DMS53 (cell line): ENCODE data around the gene GUCA1A.

Experiments used
- DNase-seq: peaks from one replicate; lab custom pipeline; 2025; lab: John Stamatoyannopoulos, UW

The GUCA1A gene

DNA sequence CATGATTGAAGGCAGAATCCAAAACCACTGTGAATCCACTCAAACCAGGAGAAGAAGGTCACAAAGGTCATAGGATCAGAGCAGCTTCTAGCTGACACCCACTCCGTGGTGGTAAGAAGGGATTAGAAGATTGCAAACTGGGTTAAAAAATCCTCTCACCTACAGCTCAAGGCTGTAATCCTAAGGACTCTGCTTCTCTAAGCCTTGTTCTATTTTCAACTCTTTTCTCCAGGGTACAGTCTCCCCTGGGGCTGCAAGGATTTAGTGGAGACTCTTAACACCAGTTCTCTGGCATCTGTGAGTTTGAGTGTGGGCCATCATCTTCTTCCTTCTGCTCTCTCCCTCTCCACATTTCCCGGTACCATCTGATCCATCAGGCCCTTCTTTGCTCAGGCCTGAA lies at the start of gene GUCA1A:
Gene GUCA1A (plus strand): TSS at position 264 of the 400 bp plus-strand sequence. CDS start 250 bp downstream, outside the sequence.
- no peak for DNase-seq

DNA sequence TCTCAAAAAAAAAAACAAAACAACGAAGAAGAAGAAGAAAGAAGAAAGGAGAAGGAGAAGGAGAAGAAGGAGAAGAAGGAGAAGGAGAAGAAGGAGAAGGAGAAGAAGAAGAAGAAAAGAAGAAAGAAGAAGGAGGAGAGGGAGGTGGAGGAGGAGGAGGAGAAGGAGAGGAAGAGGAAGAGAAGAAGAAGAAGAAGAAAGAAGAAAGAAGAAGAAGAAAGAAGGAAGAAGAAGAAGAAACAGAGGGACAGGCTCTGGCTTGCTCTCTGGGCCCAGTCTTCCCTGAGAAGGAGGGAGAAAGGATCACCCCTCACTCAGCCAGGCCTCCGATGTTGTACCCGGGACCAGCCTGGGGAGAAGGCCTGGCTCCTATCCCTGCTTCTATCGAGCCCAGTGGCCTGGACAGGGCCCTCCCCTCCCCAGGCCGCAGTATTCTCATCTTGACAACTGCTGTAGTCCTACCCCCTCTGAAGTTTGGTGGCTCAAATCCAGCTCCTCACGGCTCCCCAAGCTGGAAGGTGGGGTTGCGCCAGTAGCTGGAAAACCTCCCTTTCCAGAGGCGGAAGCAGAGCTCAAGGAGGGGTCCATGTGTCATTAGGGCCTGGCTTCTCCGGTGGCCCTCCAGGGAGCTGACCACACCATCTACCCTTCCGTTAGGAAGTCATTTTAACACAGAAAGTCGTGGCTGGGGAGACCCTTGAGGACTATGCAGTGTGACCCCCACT lies 49.6 kb upstream of the GUCA1A start:
- no peak for DNase-seq

- DNase-seq: no peak
Observed at GRCh38 chr6:42124223-42124836, 48.8 kb upstream of the GUCA1A start.

- DNase-seq: no peak
Observed at GRCh38 chr6:42125231-42125630, 47.9 kb upstream of the GUCA1A start.

GRCh38 chr6:42125663-42126062 lies 47.5 kb upstream of the GUCA1A start:
- no peak for DNase-seq

GRCh38 chr6:42128460-42129359 lies 44.5 kb upstream of the GUCA1A start:
- no peak for DNase-seq

DNA sequence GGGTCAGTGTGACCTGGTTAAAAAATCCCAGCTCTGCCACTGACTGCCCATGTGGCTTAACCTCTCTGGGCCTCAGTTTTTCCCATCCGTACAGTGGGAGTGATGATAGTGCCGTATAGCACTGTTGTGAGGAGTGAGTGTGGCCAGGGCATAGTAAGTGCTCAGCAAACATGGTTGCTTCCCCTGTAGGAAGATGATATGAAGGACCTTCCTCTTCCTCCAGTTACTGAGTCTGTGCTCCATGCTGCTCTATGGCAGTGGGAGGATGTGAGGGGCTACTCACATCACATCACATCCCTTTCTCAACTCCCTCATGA lies 43.8 kb upstream of the GUCA1A start:
- DNase-seq: no peak

- DNase-seq: no peak
Observed at GRCh38 chr6:42131531-42131930, 41.6 kb upstream of the GUCA1A start.

DNA sequence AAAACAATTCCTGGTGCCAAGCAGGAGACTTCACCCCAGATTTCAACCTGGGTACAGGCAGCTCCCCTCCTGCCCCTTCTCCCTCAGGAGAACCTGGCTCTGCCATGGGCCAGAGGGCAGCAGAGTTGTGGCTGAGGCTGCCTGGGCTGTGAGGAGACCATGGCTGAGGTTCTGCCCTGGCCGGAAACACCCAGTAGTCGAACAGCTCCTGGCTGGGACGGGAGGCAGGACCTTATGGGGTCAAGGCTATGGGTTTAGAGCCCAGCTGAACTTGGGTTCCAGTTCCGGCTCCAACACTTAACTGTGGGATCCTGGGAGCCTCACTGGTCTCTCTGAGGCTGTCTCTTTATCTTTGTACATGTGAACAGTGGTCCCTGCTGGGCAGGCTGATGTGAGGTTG lies 39.2 kb upstream of the GUCA1A start:
- DNase-seq: no peak

- DNase-seq: no peak
Observed at GRCh38 chr6:42135161-42135560, 38.0 kb upstream of the GUCA1A start.

DNA sequence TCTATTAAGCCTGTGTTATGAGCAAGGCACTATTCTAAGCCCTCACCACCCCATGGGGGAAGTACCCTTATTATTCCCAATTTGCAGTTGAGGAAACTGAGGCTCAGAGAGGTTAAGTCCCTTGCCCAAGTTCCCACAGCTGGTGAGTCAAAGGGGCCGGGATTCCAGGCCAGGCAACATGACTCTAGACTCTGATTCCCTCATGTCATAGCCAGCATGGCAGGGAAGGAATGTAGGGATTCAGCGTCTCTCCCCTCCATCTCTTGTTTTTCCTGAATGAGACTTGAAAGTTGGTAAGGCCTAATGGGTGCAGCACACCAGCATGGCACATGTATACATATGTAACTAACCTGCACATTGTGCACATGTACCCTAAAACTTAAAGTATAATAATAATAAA lies 37.4 kb upstream of the GUCA1A start:
- no peak for DNase-seq

- DNase-seq: no peak
Observed at GRCh38 chr6:42136508-42137193, 36.5 kb upstream of the GUCA1A start.

DNA sequence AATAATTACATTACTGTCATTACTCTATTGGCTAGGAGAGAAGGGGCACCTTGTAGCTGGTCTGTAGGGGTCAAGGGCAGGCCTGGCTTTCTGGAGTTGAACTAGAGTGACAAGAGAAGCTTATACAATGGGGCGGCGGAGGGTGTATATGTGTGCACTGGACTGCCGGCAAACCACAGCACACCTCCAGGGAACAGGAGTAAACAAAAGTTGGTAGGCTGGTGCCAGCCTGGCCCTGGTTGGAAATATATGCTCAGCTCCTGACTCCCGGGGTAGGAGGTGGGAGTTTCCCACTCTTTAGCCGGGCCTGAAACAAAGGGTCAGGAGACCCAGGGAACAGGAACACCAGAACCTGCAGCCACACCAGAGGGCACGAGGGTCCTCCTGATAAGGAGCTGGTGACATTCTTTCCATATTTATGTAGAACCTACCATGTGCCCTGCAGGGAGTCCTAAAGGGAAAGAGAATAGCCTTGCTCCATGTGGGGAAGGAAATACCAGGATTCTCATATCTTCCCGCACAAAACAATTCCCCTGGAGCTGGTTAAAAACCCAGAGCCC lies 35.9 kb upstream of the GUCA1A start:
- DNase-seq: no peak

DNA sequence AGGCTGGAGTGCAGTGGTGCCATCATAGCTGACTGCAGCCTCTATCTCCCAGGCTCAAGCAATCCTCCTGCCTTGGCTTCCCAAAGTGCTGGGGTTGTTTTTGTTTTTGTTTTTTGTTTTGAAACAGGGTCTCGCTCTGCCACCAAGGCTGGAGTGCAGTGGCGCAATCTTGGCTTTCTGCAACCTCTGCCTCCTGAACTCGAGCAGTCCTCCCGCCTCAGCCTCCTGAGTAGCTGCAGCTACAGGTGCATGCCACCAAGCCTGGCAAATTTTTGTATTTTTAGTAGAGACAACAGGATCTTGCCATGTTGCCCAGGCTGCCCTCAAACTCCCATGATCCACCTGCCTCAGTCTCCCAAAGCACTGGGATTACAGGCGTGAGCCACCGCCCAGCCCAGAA lies 35.0 kb upstream of the GUCA1A start:
- no peak for DNase-seq

- DNase-seq: peak; percentile 58
Observed at GRCh38 chr6:42138630-42139619, 34.2 kb upstream of the GUCA1A start.

GRCh38 chr6:42140032-42140431 lies 33.1 kb upstream of the GUCA1A start:
- no peak for DNase-seq

DNA sequence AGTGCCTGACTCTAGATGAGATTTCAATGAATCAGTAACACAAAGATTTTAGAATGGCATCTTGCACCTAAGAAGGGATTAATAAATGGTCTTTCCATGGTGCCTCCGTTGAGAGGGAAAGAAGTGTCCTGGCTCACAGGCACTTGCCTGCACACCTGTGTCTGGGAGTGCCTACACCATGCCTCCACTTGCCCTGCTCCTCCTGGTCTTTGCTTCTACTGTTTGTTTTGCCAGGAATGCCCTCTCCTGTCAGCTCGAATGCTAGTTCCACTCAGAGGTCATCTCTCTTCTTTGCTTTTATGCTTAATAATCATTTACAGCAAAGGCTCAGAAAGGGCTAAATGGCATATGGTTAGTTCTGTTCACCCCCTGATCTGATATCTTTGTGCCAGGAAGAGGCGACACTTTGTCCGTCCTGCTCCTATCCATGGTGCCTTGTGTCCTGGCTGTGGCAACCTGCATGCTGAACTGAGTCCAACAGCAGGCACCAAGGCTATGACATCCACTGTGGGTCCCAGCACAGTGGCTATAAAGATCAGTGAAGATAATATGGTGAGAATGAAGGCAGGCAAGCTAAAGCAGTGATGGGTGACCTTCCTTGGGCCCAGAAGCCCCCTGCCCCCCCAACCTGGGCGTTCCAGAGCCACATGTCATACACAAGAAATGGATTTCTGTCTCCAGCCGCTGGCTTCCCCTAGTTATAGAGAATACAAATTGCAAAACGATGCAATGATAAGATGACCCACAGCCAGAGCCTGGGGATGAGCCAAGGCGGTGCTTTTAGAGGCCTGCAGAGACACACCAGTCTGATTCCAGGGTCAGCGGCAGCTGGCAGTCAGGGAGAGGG lies 32.2 kb upstream of the GUCA1A start:
- no peak for DNase-seq

DNA sequence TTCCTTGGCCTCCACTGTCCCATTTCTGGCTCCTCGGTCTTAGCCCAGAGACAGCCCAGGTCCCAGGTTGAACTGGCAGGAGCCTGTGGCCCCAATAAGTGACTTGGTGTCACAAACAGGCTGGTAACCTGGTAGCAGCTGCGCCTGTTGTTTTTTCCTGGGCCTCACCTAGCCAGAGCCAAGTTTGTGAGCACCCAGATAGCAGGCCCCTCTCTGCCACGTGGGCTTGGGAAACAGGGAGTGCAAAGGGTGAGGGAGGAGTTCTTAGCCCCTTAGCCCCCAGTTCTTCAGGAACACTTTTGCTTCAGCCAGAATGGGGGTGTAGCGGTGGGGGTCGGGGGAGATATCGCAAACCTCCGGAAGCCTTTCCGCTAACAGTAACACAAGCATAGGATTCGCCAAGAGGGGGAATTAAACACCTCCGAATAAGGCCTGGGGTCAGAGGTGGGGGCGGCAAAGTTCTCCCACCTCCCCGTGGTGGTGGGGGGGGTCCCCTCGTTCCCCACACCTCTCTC lies 31.5 kb upstream of the GUCA1A start:
- DNase-seq: peak; percentile 48

- DNase-seq: peak; percentile 80
Observed at GRCh38 chr6:42142118-42142835, 30.9 kb upstream of the GUCA1A start, which contains the start of gene C6orf132. Gene C6orf132, minus strand, starts transcription at chr6:42142620. Its CDS starts 176 bp downstream, at chr6:42142444.
